Lower lobe of right lung (tissue), 2 donors: ENCODE data around the gene EFCAB8. TPM values are rescaled to one million over a fixed set of nuclear protein-coding genes. Genes with fewer than 3 reads are reported as not detected.

Experiments
- ATAC-seq, 2 donors: fragments of 200-7000 bp; cut with Tn5 transposase; one replicate each; pipeline ENCODE4 v1.9.1; 2020 to 2022; ENCODE audit warnings: mild to moderate bottlenecking in 2 of 2, moderate library complexity in 2 of 2
- DNase-seq: peaks from one replicate; pipeline ENCODE4 v3.0.0-alpha.2; 2020
- H3K27ac ChIP-seq: fragments of 200-600 bp; one replicate; pipeline ENCODE4 v1.8.0; 2022
- H3K27me3 ChIP-seq: fragments of 200-600 bp; one replicate; pipeline ENCODE4 v1.8.0; 2022; ENCODE audit warnings: low read depth
- H3K36me3 ChIP-seq: fragments of 200-600 bp; one replicate; pipeline ENCODE4 v1.8.0; 2022; ENCODE audit warnings: mild to moderate bottlenecking
- H3K4me1 ChIP-seq: fragments of 200-600 bp; one replicate; pipeline ENCODE4 v1.8.0; 2022
- H3K4me3 ChIP-seq: fragments of 200-600 bp; one replicate; pipeline ENCODE4 v1.8.0; 2022; ENCODE audit warnings: mild to moderate bottlenecking
- H3K9me3 ChIP-seq: fragments of 200-600 bp; one replicate; pipeline ENCODE4 v1.8.0; 2022
- intact Hi-C: fragments of 100-400 bp; cut with DNase I; formaldehyde crosslinking; loops from one replicate; pipeline ENCODE4 v1.11.0; 2022
- total RNA-seq: library from RNA; stranded (reverse); fragmentation: NEBNext Ultra II Directional; extraction: Animal tissue kit (Norgen Biotek cat#: 25700); gene quantifications from one replicate; pipeline ENCODE4 v1.2.1, GENCODE V29; 2021
- TF ChIP-seq, protein P1 (sequence below): fragments of 200-600 bp; IDR thresholded peaks from one replicate; pipeline ENCODE4 v1.8.0; 2022; ENCODE audit warnings: antibody characterized with exemption, mild to moderate bottlenecking
- donor health status: DM: no; HTN: yes; CAD: no; lungs with severe emphysema.

Gene EFCAB8
- total RNA-seq, 1 donor from 2014 or later, result 0.30 TPM

DNA sequence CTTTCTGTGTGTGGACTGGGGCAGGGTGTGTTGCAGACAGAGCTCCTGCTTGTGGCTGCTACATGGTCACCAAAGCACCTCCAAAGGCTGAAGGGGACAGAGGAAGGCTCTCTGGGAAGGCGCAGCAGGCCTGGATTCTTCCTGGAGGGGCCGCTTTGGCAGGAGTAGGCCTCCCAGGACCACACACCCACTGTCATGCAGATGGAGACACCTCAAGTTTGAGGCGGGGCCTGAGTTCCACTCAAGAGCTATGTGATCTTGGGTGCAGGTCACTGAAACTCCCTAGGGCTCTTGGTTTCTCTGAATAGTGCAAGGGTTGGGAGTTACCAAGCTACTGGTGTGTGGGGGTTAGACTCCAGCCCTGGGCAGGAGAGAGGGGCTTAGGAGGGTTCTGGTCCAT lies 27.9 kb downstream of the EFCAB8 start:
- H3K27me3 ChIP-seq, result no peaks in the 10 kb centered on the region
- DNase-seq (no peak), ATAC-seq (no peak)
- no peak overlapping the region for H3K27ac ChIP-seq
- TF ChIP-seq, protein P1, sequence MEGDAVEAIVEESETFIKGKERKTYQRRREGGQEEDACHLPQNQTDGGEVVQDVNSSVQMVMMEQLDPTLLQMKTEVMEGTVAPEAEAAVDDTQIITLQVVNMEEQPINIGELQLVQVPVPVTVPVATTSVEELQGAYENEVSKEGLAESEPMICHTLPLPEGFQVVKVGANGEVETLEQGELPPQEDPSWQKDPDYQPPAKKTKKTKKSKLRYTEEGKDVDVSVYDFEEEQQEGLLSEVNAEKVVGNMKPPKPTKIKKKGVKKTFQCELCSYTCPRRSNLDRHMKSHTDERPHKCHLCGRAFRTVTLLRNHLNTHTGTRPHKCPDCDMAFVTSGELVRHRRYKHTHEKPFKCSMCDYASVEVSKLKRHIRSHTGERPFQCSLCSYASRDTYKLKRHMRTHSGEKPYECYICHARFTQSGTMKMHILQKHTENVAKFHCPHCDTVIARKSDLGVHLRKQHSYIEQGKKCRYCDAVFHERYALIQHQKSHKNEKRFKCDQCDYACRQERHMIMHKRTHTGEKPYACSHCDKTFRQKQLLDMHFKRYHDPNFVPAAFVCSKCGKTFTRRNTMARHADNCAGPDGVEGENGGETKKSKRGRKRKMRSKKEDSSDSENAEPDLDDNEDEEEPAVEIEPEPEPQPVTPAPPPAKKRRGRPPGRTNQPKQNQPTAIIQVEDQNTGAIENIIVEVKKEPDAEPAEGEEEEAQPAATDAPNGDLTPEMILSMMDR, result no peak
- no peak overlapping the region for H3K4me3 ChIP-seq
- no peaks in the 10 kb centered on the region for H3K36me3 ChIP-seq
- no peaks in the 10 kb centered on the region for H3K4me1 ChIP-seq
- intact Hi-C loops, result no loop called here
- no peaks in the 10 kb centered on the region for H3K9me3 ChIP-seq

DNA sequence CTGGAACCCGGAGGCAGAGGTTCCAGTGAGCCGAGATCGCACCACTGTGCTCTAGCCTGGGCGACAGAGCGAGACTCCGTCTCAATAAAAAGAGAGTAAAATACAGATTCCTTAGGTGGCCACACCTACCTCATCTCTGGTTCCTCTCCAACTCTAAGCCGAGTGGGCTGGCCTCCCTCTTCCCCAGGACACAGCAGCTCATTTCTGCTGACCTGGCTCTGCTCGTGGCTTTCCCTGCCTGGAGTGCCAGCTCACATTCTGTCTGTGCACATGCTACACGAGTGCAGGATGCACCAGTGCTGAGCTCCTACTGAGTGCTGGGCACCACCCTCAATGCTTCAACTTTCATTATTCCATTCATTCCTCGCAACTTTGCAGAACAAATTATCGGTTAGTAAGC lies 28.8 kb downstream of the EFCAB8 start:
- no peak overlapping the region for H3K27ac ChIP-seq
- intact Hi-C loops, result no loop called here
- DNase-seq (no peak), ATAC-seq (no peak)
- no peak overlapping the region for H3K4me3 ChIP-seq
- no peaks in the 10 kb centered on the region for H3K36me3 ChIP-seq
- H3K4me1 ChIP-seq, result no peaks in the 10 kb centered on the region
- TF ChIP-seq, protein P1, result no peak
- H3K9me3 ChIP-seq, result no peaks in the 10 kb centered on the region
- no peaks in the 10 kb centered on the region for H3K27me3 ChIP-seq

DNA sequence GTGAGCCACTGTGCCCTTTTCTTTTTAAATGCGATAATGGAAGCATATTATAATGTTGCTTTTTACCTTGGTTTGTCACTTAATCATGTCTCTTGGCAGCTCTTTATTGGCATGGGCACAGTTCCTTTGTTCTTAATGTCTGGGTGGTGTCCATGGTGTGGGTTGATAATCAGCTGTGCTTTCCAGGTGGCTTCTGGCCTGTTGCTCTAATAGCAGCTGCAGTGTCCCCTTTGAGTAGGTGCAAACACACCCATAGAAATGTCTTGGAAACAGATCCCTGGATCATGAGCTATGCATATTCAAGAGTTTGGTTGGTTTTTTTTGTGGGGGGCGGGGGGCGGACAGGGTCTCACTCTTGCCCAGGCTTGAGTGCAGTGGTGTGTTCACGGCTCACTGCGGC lies 29.9 kb downstream of the EFCAB8 start:
- H3K27ac ChIP-seq, result no peak overlapping the region
- no peaks in the 10 kb centered on the region for H3K36me3 ChIP-seq
- no peak overlapping the region for H3K4me3 ChIP-seq
- no peaks in the 10 kb centered on the region for H3K27me3 ChIP-seq
- intact Hi-C loops, result no loop called here
- H3K9me3 ChIP-seq, result no peaks in the 10 kb centered on the region
- TF ChIP-seq, protein P1, result no peak
- H3K4me1 ChIP-seq, result no peaks in the 10 kb centered on the region
- no peak for ATAC-seq
- DNase-seq, result no peak

- no peaks in the 10 kb centered on the region for H3K9me3 ChIP-seq
- no peaks in the 10 kb centered on the region for H3K36me3 ChIP-seq
- no peaks in the 10 kb centered on the region for H3K27me3 ChIP-seq
- no peak for ATAC-seq
- H3K27ac ChIP-seq, result no peak overlapping the region
- DNase-seq, result no peak
- TF ChIP-seq, protein P1, result no peak
- intact Hi-C loops, result no loop called here
- H3K4me3 ChIP-seq, result no peak overlapping the region
- no peaks in the 10 kb centered on the region for H3K4me1 ChIP-seq
Measured at GRCh38 chr20:32889281-32889680, 30.6 kb downstream of the EFCAB8 start.

DNA sequence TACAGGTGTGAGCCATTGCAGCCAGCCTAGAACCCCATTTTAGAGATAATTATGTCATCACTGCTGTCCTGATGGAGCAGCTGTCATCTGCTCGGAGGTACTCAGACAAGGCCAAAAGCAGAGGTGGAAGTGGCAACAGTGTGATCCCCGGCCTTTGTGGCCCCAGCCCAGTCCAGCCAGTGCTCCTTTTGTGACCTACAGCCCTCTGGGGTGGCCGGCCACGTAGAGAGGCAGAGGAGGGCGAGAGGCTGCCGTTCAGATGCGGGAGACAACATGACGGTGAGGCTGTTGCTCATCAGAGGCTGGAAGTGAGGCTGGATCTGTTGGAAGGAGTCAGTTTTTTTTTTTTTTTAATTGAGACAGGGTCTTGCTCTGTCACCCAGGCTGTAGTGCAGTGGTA lies 32.8 kb downstream of the EFCAB8 start:
- no peak overlapping the region for H3K27ac ChIP-seq
- no peaks in the 10 kb centered on the region for H3K4me1 ChIP-seq
- H3K9me3 ChIP-seq, result no peaks in the 10 kb centered on the region
- TF ChIP-seq, protein P1, result no peak
- DNase-seq, result no peak
- no peak for ATAC-seq
- intact Hi-C loops, result no loop called here
- no peak overlapping the region for H3K4me3 ChIP-seq
- H3K36me3 ChIP-seq, result no peaks in the 10 kb centered on the region
- H3K27me3 ChIP-seq, result no peaks in the 10 kb centered on the region
